K562 (cell line): ENCODE measurements around the gene SFXN5. TPM values are rescaled to one million over a fixed set of nuclear protein-coding genes. Genes with fewer than 3 reads are reported as not detected.

Source experiments
- ATAC-seq: fragments of 200-7000 bp; cut with Tn5 transposase; 3 replicates; pipeline ENCODE4 v1.9.1; 2020; ENCODE audit warnings: moderate library complexity
- BruUV-seq: library from RNA; stranded (reverse); fragments of 400-500 nt; replicated peaks from 2 replicates; lab custom pipeline; 2021; lab: Mats Ljungman, UMichigan
- CTCF ChIA-PET: fragments of 300-600 bp; formaldehyde crosslinking; extraction: SDS; loops from one replicate; lab custom pipeline; 2021; ENCODE audit warnings: low intra/inter-chr PET ratio; lab: Yijun Ruan, JAX
- POLR2A ChIA-PET: fragments of 300-600, 350-650 bp; sonication (Branson Sonifier 250); formaldehyde crosslinking; extraction: SDS; loops from one replicate; lab custom pipeline; 2021; ENCODE audit warnings: antibody characterized with exemption, inconsistent platforms; lab: Yijun Ruan, JAX
- DNase-seq, 4 experiments: peaks; one replicate each; pipeline versions ENCODE4 v3.0.0 to v3.0.0-alpha.2; 2011 to 2018; ENCODE audit warnings: low spot score in 3 of 4, mixed read lengths in 3 of 4; ENCODE audit errors: extremely low read depth in 1 of 4
- FAIRE-seq: peaks from 2 replicates; lab custom pipeline; 2011; peaks lifted over from hg19 to GRCh38; lab: Jason Lieb, UNC
- H2AFZ ChIP-seq: 2 replicates; pipeline ENCODE4 v1.6.0; 2011; ENCODE audit warnings: low read depth, low read length, control low read depth, inconsistent platforms
- H3K27ac ChIP-seq: fragments of 200-600 bp; 3 replicates; pipeline ENCODE4 v1.8.0; 2011; ENCODE audit warnings: low read depth, mild to moderate bottlenecking, control low read depth, inconsistent platforms, low read length, moderate library complexity, mixed read lengths; ENCODE audit errors: extremely low read depth
- H3K27me3 ChIP-seq, 2 experiments: fragments of 300-600 bp in 1 of 2; 2 replicates in 1 of 2; 3 replicates in 1 of 2; pipeline versions ENCODE4 v1.6.0 to v1.8.0; 2011; ENCODE audit warnings: inconsistent platforms in 2 of 2, low read length in 2 of 2, mild to moderate bottlenecking in 1 of 2, mixed read lengths in 1 of 2, moderate library complexity in 1 of 2; ENCODE audit not compliant: control insufficient read depth in 2 of 2, insufficient read depth in 2 of 2
- H3K36me3 ChIP-seq: fragments of 300-600 bp; 3 replicates; pipeline ENCODE4 v1.8.0; 2011; ENCODE audit warnings: mild to moderate bottlenecking, low read length, inconsistent platforms; ENCODE audit not compliant: control insufficient read depth, insufficient read depth
- H3K4me1 ChIP-seq, 2 experiments: fragments of 200-600 bp in 1 of 2; replicated peaks in 1 of 2; 2 replicates in 1 of 2; 3 replicates in 1 of 2; pipeline versions ENCODE4 v1.5.1 to v1.8.0; 2011; ENCODE audit warnings: inconsistent platforms in 2 of 2, low read length in 2 of 2, mild to moderate bottlenecking in 1 of 2, mixed read lengths in 1 of 2, moderate library complexity in 1 of 2; ENCODE audit not compliant: control insufficient read depth in 2 of 2, insufficient read depth in 2 of 2
- H3K4me2 ChIP-seq: 2 replicates; pipeline ENCODE4 v1.6.1; 2011; ENCODE audit warnings: low read length, control low read depth, inconsistent platforms, mixed read lengths; ENCODE audit not compliant: insufficient read depth
- H3K4me3 ChIP-seq: fragments of 200-600 bp; sonication (generic), shearing (Covaris generic); 2 replicates; pipeline ENCODE4 v1.5.1; 2016; ENCODE audit warnings: control low read depth, inconsistent platforms
- H3K79me2 ChIP-seq: fragments of 200-600 bp; 3 replicates; pipeline ENCODE4 v1.8.0; 2011; ENCODE audit warnings: low read length, inconsistent platforms; ENCODE audit not compliant: control insufficient read depth, insufficient read depth
- H3K9ac ChIP-seq, 2 experiments: 2 replicates each; pipeline versions ENCODE4 v1.6.0 to v1.6.1; 2011; ENCODE audit warnings: low read depth in 2 of 2, low read length in 2 of 2, control low read depth in 1 of 2, inconsistent platforms in 1 of 2, mild to moderate bottlenecking in 1 of 2, mixed read lengths in 1 of 2; ENCODE audit not compliant: insufficient read depth in 1 of 2
- H3K9me1 ChIP-seq: one replicate; pipeline ENCODE4 v1.6.0; 2011; ENCODE audit warnings: inconsistent platforms, mild to moderate bottlenecking, low read length, moderate library complexity; ENCODE audit not compliant: control insufficient read depth, insufficient read depth
- H3K9me3 ChIP-seq: replicated peaks from 2 replicates; pipeline ENCODE4 v1.5.1; 2011; ENCODE audit warnings: low read depth, low read length, inconsistent platforms; ENCODE audit not compliant: control insufficient read depth, insufficient read depth
- H4K20me1 ChIP-seq: replicated peaks from 2 replicates; pipeline ENCODE4 v1.6.1; 2011; ENCODE audit warnings: low read length, inconsistent platforms, mixed read lengths; ENCODE audit not compliant: control insufficient read depth, insufficient read depth
- BDP1 ChIP-seq: IDR thresholded peaks from 3 replicates; pipeline ENCODE4 v1.6.1; 2011; ENCODE audit not compliant: insufficient read length, insufficient read depth
- BMI1 ChIP-seq: fragments of 150-350 bp; IDR thresholded peaks from 2 replicates; pipeline ENCODE4 v1.6.1; 2014; ENCODE audit warnings: low read length
- CAMTA2 ChIP-seq: fragments of 250-450 bp; sonication (Bioruptor Pico); conservative IDR thresholded peaks from 2 replicates; pipeline ENCODE4 v1.5.1; 2022
- ETV6 ChIP-seq, 3 experiments: fragments of 150-350 bp in 1 of 3; sonication (generic) in 1 of 3; formaldehyde crosslinking in 1 of 3; IDR thresholded peaks; 2 replicates each; pipeline versions ENCODE4 v1.6.1 to v1.8.0; 2014 to 2022; ENCODE audit warnings: borderline replicate concordance in 2 of 3, low read depth in 2 of 3, antibody characterized with exemption in 1 of 3, low read length in 1 of 3, mild to moderate bottlenecking in 1 of 3, missing genetic modification reagents in 1 of 3
- GABPB2 ChIP-seq: fragments of 250-450 bp; sonication (Bioruptor Pico); conservative IDR thresholded peaks from 2 replicates; pipeline ENCODE4 v1.5.1; 2021; ENCODE audit warnings: mild to moderate bottlenecking
- HDGF ChIP-seq: fragments of 450-650 bp; IDR thresholded peaks from 2 replicates; pipeline ENCODE4 v1.6.1; 2016
- HMGN3 ChIP-seq: IDR thresholded peaks from 2 replicates; pipeline ENCODE4 v1.6.1; 2011; ENCODE audit warnings: borderline replicate concordance, low read depth, mild to moderate bottlenecking, mixed read lengths, low read length; ENCODE audit not compliant: insufficient read length; ENCODE audit errors: extremely low read depth
- KAT8 ChIP-seq: fragments of 450-650 bp; IDR thresholded peaks from 2 replicates; pipeline ENCODE4 v1.6.1; 2016; ENCODE audit warnings: low read depth, mild to moderate bottlenecking
- MTA2 ChIP-seq: fragments of 450-650 bp; IDR thresholded peaks from 2 replicates; pipeline ENCODE4 v1.6.1; 2016; ENCODE audit warnings: low read depth
- NR3C1 ChIP-seq: sonication (generic); formaldehyde crosslinking; IDR thresholded peaks from 2 replicates; pipeline ENCODE4 v1.8.1; 2022; ENCODE audit warnings: missing genetic modification reagents
- RFX7 ChIP-seq: fragments of 250-450 bp; sonication (Bioruptor Pico); IDR thresholded peaks from 2 replicates; pipeline ENCODE4 v1.5.1; 2021; ENCODE audit warnings: mild to moderate bottlenecking
- RNF2 ChIP-seq: sonication (generic); IDR thresholded peaks from 2 replicates; pipeline ENCODE4 v1.6.1; 2016
- TBL1XR1 ChIP-seq, 2 experiments: IDR thresholded peaks; 2 replicates each; pipeline ENCODE4 v1.6.1; 2012; ENCODE audit warnings: improper control_type of control experiment in 2 of 2, low read length in 2 of 2, mild to moderate bottlenecking in 1 of 2
- ZBED1 ChIP-seq: IDR thresholded peaks from 2 replicates; pipeline ENCODE4 v1.6.1; 2014
- ZNF263 ChIP-seq: sonication (generic); formaldehyde crosslinking; IDR thresholded peaks from 2 replicates; pipeline ENCODE4 v1.8.0; 2022; ENCODE audit warnings: mild to moderate bottlenecking, missing genetic modification reagents, borderline replicate concordance
- WGBS: fragments of 100-300 bp; shearing (Covaris generic); methylation state at CpG from one replicate; pipeline ENCODE4 v1.1.6; 2016; ENCODE audit warnings: low coverage, mixed read lengths; ENCODE audit not compliant: insufficient coverage; ENCODE audit errors: missing lambda C conversion rate; 5-methylcytosine and 5-hydroxymethylcytosine counted together
- in situ Hi-C: fragments of 300-500 bp; cut with MboI; formaldehyde crosslinking; loops from 4 replicates; pipeline ENCODE4 v1.15.0; 2018; ENCODE audit warnings: inconsistent platforms, mixed read lengths
- intact Hi-C: fragments of 100-400 bp; cut with micrococcal nuclease; formaldehyde crosslinking; loops from 2 replicates; pipeline ENCODE4 v1.14.2; 2022
- polyA plus RNA-seq, 8 experiments: library from polyadenylated mRNA; depleted of rRNA in 4 of 8; stranded (reverse) in 5 of 8; unstranded in 3 of 8; fragments of >200 nt; fragmentation: Nextera tagmentation in 2 of 8; fragmentation: Illumina TruSeq in 1 of 8; extraction: Ambion mirVana in 2 of 8; extraction: Trizol in 1 of 8; gene quantifications; 2 replicates each; pipeline versions ENCODE4 v1.2.1 to v1.2.3, GENCODE V29; 2011 to 2014; ENCODE audit warnings: inconsistent platforms in 1 of 8, missing spikeins in 1 of 8
- total RNA-seq, 7 experiments: library from RNA; depleted of rRNA in 6 of 7; stranded (reverse); fragments of >200 nt in 6 of 7; fragmentation: Illumina TruSeq in 2 of 7; extraction: Trizol in 2 of 7; gene quantifications; 2 replicates each; pipeline versions ENCODE4 v1.2.1 to v1.2.3, GENCODE V29; 2011 to 2021; ENCODE audit warnings: low replicate concordance in 1 of 7
- TF ChIP-seq, protein P1 (sequence below): fragments of 450-650 bp; formaldehyde crosslinking; IDR thresholded peaks from 2 replicates; pipeline ENCODE4 v1.4.0; 2020; ENCODE audit warnings: mild to moderate bottlenecking, moderate library complexity
- TF ChIP-seq, protein P2 (sequence below): fragments of 250-450 bp; sonication (Bioruptor Pico); IDR thresholded peaks from 2 replicates; pipeline ENCODE4 v1.8.0; 2022; ENCODE audit warnings: inconsistent platforms, mild to moderate bottlenecking, moderate library complexity, borderline replicate concordance
- TF ChIP-seq, protein P3 (sequence below): fragments of 250-450 bp; sonication (Bioruptor Pico); IDR thresholded peaks from 2 replicates; pipeline ENCODE4 v1.4.0; 2020
- TF ChIP-seq, protein P4 (sequence below), 3 experiments: fragments of 200-800 bp in 1 of 3; sonication (Bioruptor generic) in 1 of 3; sonication (generic) in 1 of 3; formaldehyde crosslinking in 1 of 3; IDR thresholded peaks; 2 replicates each; pipeline versions ENCODE4 v1.6.1 to v1.8.0; 2016 to 2022; ENCODE audit warnings: mild to moderate bottlenecking in 2 of 3, missing compliant biosample characterization in 2 of 3, missing genetic modification characterization in 2 of 3, missing genetic modification reagents in 1 of 3

Gene SFXN5
- total and polyA plus RNA-seq, 9 of the 15 experiments (the other 6 are each of a cell fraction or from before 2014, with no cell fraction given): 8.3 to 22.6 (median 16.0) TPM

DNA sequence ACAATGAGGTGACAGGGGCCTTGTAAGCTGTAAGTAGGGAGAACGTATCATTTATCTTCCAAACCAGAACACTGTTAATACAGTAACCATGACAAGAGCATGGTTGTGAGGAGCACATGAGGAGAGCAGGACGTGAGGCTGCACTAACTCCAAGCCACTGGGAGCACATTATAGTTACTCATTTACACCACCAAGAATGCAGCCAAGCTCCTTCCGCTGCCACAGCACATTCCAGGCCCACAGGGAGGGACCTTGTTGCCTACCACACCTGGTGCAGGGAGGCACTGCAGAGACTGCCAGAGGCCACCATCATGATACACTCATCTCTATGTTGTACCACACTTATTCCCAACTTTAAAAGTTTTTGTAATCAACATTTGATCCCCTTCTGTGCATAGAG lies 13.5 kb upstream of the SFXN5 start:
- no peaks in the 10 kb centered on the region for H3K79me2 ChIP-seq
- in situ Hi-C loops: no loop called here
- H3K9me3 ChIP-seq: no peaks in the 10 kb centered on the region
- TF ChIP-seq, protein P1, sequence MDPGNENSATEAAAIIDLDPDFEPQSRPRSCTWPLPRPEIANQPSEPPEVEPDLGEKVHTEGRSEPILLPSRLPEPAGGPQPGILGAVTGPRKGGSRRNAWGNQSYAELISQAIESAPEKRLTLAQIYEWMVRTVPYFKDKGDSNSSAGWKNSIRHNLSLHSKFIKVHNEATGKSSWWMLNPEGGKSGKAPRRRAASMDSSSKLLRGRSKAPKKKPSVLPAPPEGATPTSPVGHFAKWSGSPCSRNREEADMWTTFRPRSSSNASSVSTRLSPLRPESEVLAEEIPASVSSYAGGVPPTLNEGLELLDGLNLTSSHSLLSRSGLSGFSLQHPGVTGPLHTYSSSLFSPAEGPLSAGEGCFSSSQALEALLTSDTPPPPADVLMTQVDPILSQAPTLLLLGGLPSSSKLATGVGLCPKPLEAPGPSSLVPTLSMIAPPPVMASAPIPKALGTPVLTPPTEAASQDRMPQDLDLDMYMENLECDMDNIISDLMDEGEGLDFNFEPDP (CRISPR knock-in tag): no peak
- TF ChIP-seq TBL1XR1 (IDR thresholded peaks at IDR 0.05; ENCODE audit: low read length in 2 of 2): no peak
- TF ChIP-seq KAT8: no peak
- TF ChIP-seq, protein P2, sequence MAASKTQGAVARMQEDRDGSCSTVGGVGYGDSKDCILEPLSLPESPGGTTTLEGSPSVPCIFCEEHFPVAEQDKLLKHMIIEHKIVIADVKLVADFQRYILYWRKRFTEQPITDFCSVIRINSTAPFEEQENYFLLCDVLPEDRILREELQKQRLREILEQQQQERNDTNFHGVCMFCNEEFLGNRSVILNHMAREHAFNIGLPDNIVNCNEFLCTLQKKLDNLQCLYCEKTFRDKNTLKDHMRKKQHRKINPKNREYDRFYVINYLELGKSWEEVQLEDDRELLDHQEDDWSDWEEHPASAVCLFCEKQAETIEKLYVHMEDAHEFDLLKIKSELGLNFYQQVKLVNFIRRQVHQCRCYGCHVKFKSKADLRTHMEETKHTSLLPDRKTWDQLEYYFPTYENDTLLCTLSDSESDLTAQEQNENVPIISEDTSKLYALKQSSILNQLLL: no peak
- TF ChIP-seq MTA2: no peak
- TF ChIP-seq, protein P3, sequence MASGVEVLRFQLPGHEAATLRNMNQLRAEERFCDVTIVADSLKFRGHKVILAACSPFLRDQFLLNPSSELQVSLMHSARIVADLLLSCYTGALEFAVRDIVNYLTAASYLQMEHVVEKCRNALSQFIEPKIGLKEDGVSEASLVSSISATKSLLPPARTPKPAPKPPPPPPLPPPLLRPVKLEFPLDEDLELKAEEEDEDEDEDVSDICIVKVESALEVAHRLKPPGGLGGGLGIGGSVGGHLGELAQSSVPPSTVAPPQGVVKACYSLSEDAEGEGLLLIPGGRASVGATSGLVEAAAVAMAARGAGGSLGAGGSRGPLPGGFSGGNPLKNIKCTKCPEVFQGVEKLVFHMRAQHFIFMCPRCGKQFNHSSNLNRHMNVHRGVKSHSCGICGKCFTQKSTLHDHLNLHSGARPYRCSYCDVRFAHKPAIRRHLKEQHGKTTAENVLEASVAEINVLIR (CRISPR knock-in tag): no peak
- TF ChIP-seq GABPB2 (CRISPR knock-in tag): no peak
- TF ChIP-seq BDP1: no peak
- TF ChIP-seq BMI1: no peak
- TF ChIP-seq RNF2: no peak
- TF ChIP-seq ZBED1: no peak
- no peak for TF ChIP-seq RFX7 (CRISPR knock-in tag)
- TF ChIP-seq HDGF: no peak
- TF ChIP-seq CAMTA2 (CRISPR knock-in tag): no peak
- TF ChIP-seq, protein P4, sequence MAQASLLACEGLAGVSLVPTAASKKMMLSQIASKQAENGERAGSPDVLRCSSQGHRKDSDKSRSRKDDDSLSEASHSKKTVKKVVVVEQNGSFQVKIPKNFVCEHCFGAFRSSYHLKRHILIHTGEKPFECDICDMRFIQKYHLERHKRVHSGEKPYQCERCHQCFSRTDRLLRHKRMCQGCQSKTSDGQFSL (CRISPR knock-in tag; IDR thresholded peaks at IDR 0.05): no peak
- TF ChIP-seq, protein P4 (tag; IDR thresholded peaks at IDR 0.05): no peak
- no peak for TF ChIP-seq ZNF263
- no peak for TF ChIP-seq HMGN3
- TF ChIP-seq ETV6 (IDR thresholded peaks at IDR 0.05; ENCODE audit: borderline replicate concordance in 1 of 2, low read depth in 2 of 2, low read length in 1 of 2): no peak
- no peak for TF ChIP-seq ETV6 (CRISPR knock-in tag; IDR thresholded peaks at IDR 0.05; ENCODE audit: borderline replicate concordance)
- no peak for TF ChIP-seq NR3C1 (CRISPR knock-in tag)

More for the DNA sequence above, 13.5 kb upstream of the SFXN5 start:
- ATAC-seq: no peak
- H3K4me2 ChIP-seq: no peak overlapping the region
- no peaks in the 10 kb centered on the region for H3K27me3 ChIP-seq
- no peaks in the 10 kb centered on the region for H3K9me1 ChIP-seq
- peaks cover 0 to 20% of the 10 kb centered on the region in 2 experiments; a peak in 4 of 5 replicates for H3K4me1 ChIP-seq
- no peak overlapping the region for H3K9ac ChIP-seq
- ChIA-PET CTCF (interaction anchor here (0.6 to 2.1 kb wide), 8 partner anchors 69 to 175 kb away, joined by 3 to 16 read pairs (median 7); no protein-coding TSS in a partner anchor), POLR2A (interaction anchor here (0.5 to 1.0 kb wide), 3 partner anchors 8 to 170 kb away, joined by 3 to 5 read pairs (median 3); no protein-coding TSS in a partner anchor)
- no peak for DNase-seq
- intact Hi-C loops: loop anchor here (1.0 to 5.0 kb wide), 4 partner anchors 71 to 177 kb away; no protein-coding TSS in a partner anchor
- no peak for FAIRE-seq
- BruUV-seq: no TSS peak
- H3K4me3 ChIP-seq: no peak overlapping the region
- 73% methylated on average over 3 of the region's 3 CpGs for WGBS
- peaks cover 43% of the 10 kb centered on the region; the same call in 1 of the 2 replicates for H4K20me1 ChIP-seq
- H3K27ac ChIP-seq: no peak overlapping the region
- H3K36me3 ChIP-seq: peaks cover 6% of the 10 kb centered on the region; the same call in 1 of the 3 replicates
- no peak overlapping the region for H2AFZ ChIP-seq
